CD4-positive, alpha-beta memory T cell (primary cell): ENCODE data around the gene ZFPM1. TPM values are rescaled to one million over a fixed set of nuclear protein-coding genes. Genes with fewer than 3 reads are reported as not detected.

Experiments
- CTCF ChIA-PET: fragments of 350-600 bp; sonication (Branson Sonifier 250); formaldehyde crosslinking; loops from one replicate; lab custom pipeline; 2021; ENCODE audit warnings: inconsistent platforms; ENCODE audit not compliant: partially characterized antibody; lab: Charles Lee
- POLR2A ChIA-PET: fragments of 350-600 bp; sonication (Branson Sonifier 250); formaldehyde crosslinking; loops from one replicate; lab custom pipeline; 2021; ENCODE audit not compliant: partially characterized antibody; lab: Charles Lee
- DNase-seq, 5 donors: peaks; one replicate each; pipeline versions ENCODE4 v3.0.0 to v3.0.0-alpha.2; 2020 to 2022; ENCODE audit warnings: mixed read lengths in 1 of 5
- H3K27ac ChIP-seq: one replicate; pipeline ENCODE4 v1.7.0; 2013; ENCODE audit warnings: low read depth, low read length
- H3K27me3 ChIP-seq: 2 replicates; pipeline ENCODE4 v1.7.0; 2013; ENCODE audit warnings: mild to moderate bottlenecking, low read length, moderate library complexity; ENCODE audit not compliant: insufficient read depth
- H3K36me3 ChIP-seq: 2 replicates; pipeline ENCODE4 v1.7.0; 2013; ENCODE audit warnings: mild to moderate bottlenecking, low read length, moderate library complexity; ENCODE audit not compliant: insufficient read depth
- H3K4me1 ChIP-seq: 2 replicates; pipeline ENCODE4 v1.7.0; 2013; ENCODE audit warnings: mild to moderate bottlenecking, low read length, moderate library complexity; ENCODE audit not compliant: insufficient read depth
- H3K4me3 ChIP-seq, 2 donors: one replicate each; pipeline ENCODE4 v1.7.0; 2013; ENCODE audit warnings: low read length in 2 of 2, mild to moderate bottlenecking in 1 of 2
- H3K9me3 ChIP-seq, 2 donors: one replicate each; pipeline ENCODE4 v1.7.0; 2013; ENCODE audit warnings: low read length in 2 of 2, control low read depth in 1 of 2; ENCODE audit not compliant: control insufficient read depth in 1 of 2
- H3K27ac Mint-ChIP-seq, 7 donors: one replicate each; pipeline ENCODE4 v1.8.0; 2020 to 2021; ENCODE audit warnings: mixed read lengths in 7 of 7, mild to moderate bottlenecking in 6 of 7, inconsistent platforms in 3 of 7, moderate library complexity in 3 of 7
- H3K27me3 Mint-ChIP-seq, 2 donors: one replicate each; pipeline ENCODE4 v1.8.0; 2020 to 2021; ENCODE audit warnings: mixed read lengths in 2 of 2
- H3K36me3 Mint-ChIP-seq, 2 donors: one replicate each; pipeline ENCODE4 v1.8.0; 2020 to 2021; ENCODE audit warnings: mixed read lengths in 2 of 2, inconsistent platforms in 1 of 2, mild to moderate bottlenecking in 1 of 2
- H3K4me1 Mint-ChIP-seq, 4 donors: one replicate each; pipeline ENCODE4 v1.8.0; 2020 to 2021; ENCODE audit warnings: mixed read lengths in 4 of 4, mild to moderate bottlenecking in 1 of 4
- H3K4me3 Mint-ChIP-seq, 8 donors: one replicate each; pipeline ENCODE4 v1.8.0; 2020 to 2021; ENCODE audit warnings: mixed read lengths in 8 of 8, mild to moderate bottlenecking in 7 of 8, moderate library complexity in 6 of 8, inconsistent platforms in 3 of 8
- H3K9me3 Mint-ChIP-seq, 8 donors: one replicate each; pipeline ENCODE4 v1.8.0; 2020 to 2021; ENCODE audit warnings: mixed read lengths in 8 of 8, mild to moderate bottlenecking in 5 of 8, inconsistent platforms in 3 of 8, moderate library complexity in 1 of 8
- intact Hi-C: fragments of 100-400 bp; cut with micrococcal nuclease; formaldehyde crosslinking; loops from one replicate; pipeline ENCODE4 v1.15.1; 2023
- polyA plus RNA-seq, 2 donors: library from polyadenylated mRNA; unstranded; fragments of 300-500 nt; fragmentation: Illumina TruSeq; gene quantifications; one replicate each; pipeline ENCODE4 v1.2.3, GENCODE V29; 2021
- total RNA-seq, 2 experiments: library from RNA; stranded (reverse); gene quantifications; one replicate each; pipeline ENCODE4 v1.2.3, GENCODE V29; 2021

The ZFPM1 gene
- total and polyA plus RNA-seq, 4 experiments from 2014 or later = 0.07 to 20.5 (median 9.7) TPM

DNA sequence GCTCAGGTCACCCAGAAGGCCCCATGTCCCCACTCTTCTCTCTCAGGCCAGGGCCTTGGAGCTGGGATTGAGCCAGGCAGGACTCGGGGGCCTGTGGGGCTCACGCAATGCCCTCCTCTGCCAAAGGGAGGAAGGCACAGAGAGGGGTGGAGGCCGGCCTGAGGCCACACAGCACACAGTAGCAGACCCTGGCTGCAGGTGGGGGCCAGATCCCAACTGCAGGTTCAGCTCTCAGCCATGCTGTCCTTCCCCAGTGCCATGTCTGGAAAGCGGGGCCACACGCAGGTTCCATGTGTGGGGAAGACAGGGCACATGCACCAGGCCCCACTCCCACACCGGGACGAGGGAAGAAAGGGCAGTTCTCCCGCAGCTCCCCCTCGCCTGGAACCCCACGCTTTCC lies 33.3 kb upstream of the ZFPM1 start:
- Histone ChIP-seq H3K9me3 (no peaks in the 10 kb centered on the region), H3K4me1 (no peaks in the 10 kb centered on the region), H3K36me3 (no peaks in the 10 kb centered on the region), H3K27ac (no peak overlapping the region), H3K27me3 (no peaks in the 10 kb centered on the region), H3K4me3 (no peak overlapping the region)
- H3K36me3 Mint-ChIP-seq = no peaks in the 10 kb centered on the region
- ChIA-PET CTCF (no interaction called here), POLR2A (no interaction called here)
- H3K27me3 Mint-ChIP-seq = peaks cover 0 to 4% of the 10 kb centered on the region in 2 donors
- intact Hi-C loops = no loop called here
- H3K4me3 Mint-ChIP-seq = no peak overlapping the region
- no peaks in the 10 kb centered on the region for H3K9me3 Mint-ChIP-seq
- peak in 1 of 5 donors; percentile 24 for DNase-seq
- peaks cover 0 to 1% (median 0%) of the 10 kb centered on the region in 4 donors for H3K4me1 Mint-ChIP-seq
- no peak overlapping the region for H3K27ac Mint-ChIP-seq

DNA sequence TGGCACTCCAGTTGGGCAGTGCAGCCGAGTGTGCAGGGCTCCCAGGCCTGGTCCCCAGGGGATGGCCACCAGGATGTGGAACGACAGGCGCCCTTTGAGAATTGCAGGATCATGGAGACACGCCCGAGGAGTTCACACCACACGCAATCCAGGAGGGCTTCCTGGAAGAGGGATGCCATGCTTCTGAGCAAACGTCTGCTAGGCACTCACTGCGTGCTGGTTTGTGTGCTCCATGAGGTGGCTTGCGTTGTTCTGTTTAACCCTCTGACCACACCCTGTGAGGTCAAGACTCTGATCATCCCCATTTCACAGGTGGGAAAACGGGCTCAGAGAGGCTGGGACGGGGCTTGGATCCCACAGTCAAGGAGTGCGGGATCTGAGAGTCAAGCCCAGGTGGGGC lies 32.6 kb upstream of the ZFPM1 start:
- H3K9me3 ChIP-seq = no peaks in the 10 kb centered on the region
- DNase-seq = no peak
- ChIA-PET CTCF (no interaction called here), POLR2A (no interaction called here)
- Mint-ChIP-seq H3K9me3 (no peaks in the 10 kb centered on the region), H3K27me3 (peaks cover 0 to 4% of the 10 kb centered on the region in 2 donors), H3K4me3 (no peak overlapping the region), H3K36me3 (no peaks in the 10 kb centered on the region), H3K27ac (no peak overlapping the region), H3K4me1 (peaks cover 0 to 1% (median 0%) of the 10 kb centered on the region in 4 donors)
- H3K36me3 ChIP-seq = no peaks in the 10 kb centered on the region
- no peak overlapping the region for H3K4me3 ChIP-seq
- no peak overlapping the region for H3K27ac ChIP-seq
- no peaks in the 10 kb centered on the region for H3K4me1 ChIP-seq
- intact Hi-C loops = no loop called here
- H3K27me3 ChIP-seq = no peaks in the 10 kb centered on the region

DNA sequence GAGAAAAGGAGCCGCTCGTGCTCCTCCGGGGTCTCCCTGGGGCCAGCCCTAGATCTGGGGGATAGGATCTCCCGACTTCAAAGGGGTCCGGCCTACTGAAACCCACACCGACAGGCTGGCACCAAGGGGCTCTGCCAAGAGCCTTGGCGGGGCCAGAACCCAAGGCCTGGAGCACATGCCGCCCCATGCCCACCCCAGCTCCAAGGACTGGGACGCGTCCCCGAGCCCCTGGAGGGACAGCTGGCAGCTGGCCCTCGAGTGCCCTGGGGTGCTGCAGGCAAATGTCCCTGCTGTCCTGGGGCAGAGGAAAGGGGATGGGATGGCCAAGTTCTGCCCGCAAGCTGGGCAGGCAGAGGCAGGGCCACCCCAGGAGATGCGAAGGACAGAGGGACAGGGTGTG lies 31.8 kb upstream of the ZFPM1 start:
- H3K4me1 Mint-ChIP-seq = peaks cover 0 to 1% (median 0%) of the 10 kb centered on the region in 4 donors
- Histone ChIP-seq H3K4me1 (no peaks in the 10 kb centered on the region), H3K4me3 (no peak overlapping the region), H3K36me3 (no peaks in the 10 kb centered on the region), H3K27ac (no peak overlapping the region), H3K9me3 (no peaks in the 10 kb centered on the region), H3K27me3 (no peaks in the 10 kb centered on the region)
- intact Hi-C loops = no loop called here
- ChIA-PET POLR2A (no interaction called here), CTCF (no interaction called here)
- H3K27me3 Mint-ChIP-seq = peaks cover 0 to 4% of the 10 kb centered on the region in 2 donors
- no peak overlapping the region for H3K4me3 Mint-ChIP-seq
- no peak overlapping the region for H3K27ac Mint-ChIP-seq
- no peaks in the 10 kb centered on the region for H3K9me3 Mint-ChIP-seq
- no peak for DNase-seq
- H3K36me3 Mint-ChIP-seq = no peaks in the 10 kb centered on the region

DNA sequence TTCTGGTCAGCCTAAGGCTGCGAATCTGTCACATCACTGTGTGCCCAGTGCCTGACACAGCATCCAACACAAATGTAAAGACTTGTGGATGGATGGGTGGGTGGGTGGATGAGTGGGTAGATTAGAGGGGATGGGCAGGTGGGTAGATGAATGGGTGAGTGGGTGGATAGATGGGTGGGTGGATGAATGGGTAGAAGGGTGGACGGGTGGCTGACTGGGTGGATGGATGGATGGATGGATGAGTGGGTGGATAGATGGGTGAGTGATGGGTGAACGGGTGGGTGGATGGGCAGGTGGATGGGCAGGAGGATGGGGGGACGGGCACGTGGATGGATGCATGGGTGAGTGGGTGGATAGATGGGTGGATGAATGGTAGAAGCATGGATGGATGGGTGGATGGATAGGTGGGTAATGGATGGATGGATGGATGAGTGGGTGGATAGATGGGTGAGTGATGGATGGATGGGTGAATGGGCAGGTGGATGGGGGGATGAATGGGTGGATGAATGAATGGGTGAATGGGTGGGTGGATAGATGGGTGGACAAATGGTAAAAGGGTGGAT lies 31.1 kb upstream of the ZFPM1 start:
- intact Hi-C loops = no loop called here
- ChIA-PET POLR2A (no interaction called here), CTCF (no interaction called here)
- peaks cover 0 to 1% (median 0%) of the 10 kb centered on the region in 4 donors for H3K4me1 Mint-ChIP-seq
- no peak overlapping the region for H3K27ac ChIP-seq
- no peak for DNase-seq
- no peak overlapping the region for H3K4me3 ChIP-seq
- H3K36me3 Mint-ChIP-seq = no peaks in the 10 kb centered on the region
- H3K9me3 Mint-ChIP-seq = no peaks in the 10 kb centered on the region
- peaks cover 0 to 4% of the 10 kb centered on the region in 2 donors for H3K27me3 Mint-ChIP-seq
- no peaks in the 10 kb centered on the region for H3K36me3 ChIP-seq
- H3K27me3 ChIP-seq = no peaks in the 10 kb centered on the region
- no peaks in the 10 kb centered on the region for H3K9me3 ChIP-seq
- no peak overlapping the region for H3K4me3 Mint-ChIP-seq
- no peaks in the 10 kb centered on the region for H3K4me1 ChIP-seq
- no peak overlapping the region for H3K27ac Mint-ChIP-seq

DNA sequence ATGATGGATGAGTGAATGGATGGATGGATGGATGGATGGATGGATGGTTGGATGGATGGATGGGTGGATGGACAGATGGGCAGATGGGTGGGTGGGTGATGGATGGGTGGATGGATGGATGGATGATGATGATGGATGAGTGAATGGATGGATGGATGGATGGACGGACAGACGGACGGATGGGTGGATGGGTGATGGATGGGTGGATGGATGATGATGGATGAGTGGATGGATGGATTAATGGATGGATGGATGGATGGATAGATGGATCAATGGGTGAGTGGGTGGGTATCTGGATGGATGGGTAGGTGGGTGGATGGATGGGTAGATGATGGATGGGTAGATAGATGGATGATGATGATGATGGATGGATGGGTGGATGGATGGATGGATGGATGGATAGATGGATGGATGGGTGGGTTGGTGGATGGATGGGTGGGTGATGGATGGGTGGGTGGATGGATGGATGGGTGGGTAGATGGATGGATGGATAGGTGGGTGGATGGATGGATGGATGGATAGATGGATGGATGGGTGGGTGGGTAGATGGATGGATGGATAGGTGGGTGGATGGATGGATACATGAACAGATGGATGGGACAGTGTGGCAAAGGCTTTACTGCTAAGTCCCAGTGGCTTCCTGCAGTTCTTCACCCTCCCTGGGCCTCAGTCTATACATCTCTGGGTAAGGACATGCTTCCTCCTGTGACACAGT lies 30.2 kb upstream of the ZFPM1 start:
- Mint-ChIP-seq H3K27ac (no peak overlapping the region), H3K4me3 (no peak overlapping the region), H3K4me1 (peaks cover 0 to 1% (median 0%) of the 10 kb centered on the region in 4 donors), H3K27me3 (peaks cover 0 to 4% of the 10 kb centered on the region in 2 donors), H3K9me3 (no peaks in the 10 kb centered on the region), H3K36me3 (no peaks in the 10 kb centered on the region)
- H3K4me1 ChIP-seq = no peaks in the 10 kb centered on the region
- no peak overlapping the region for H3K27ac ChIP-seq
- intact Hi-C loops = no loop called here
- no peaks in the 10 kb centered on the region for H3K27me3 ChIP-seq
- H3K4me3 ChIP-seq = no peak overlapping the region
- H3K9me3 ChIP-seq = no peaks in the 10 kb centered on the region
- POLR2A ChIA-PET = no interaction called here
- H3K36me3 ChIP-seq = no peaks in the 10 kb centered on the region
- CTCF ChIA-PET = no interaction called here
- no peak for DNase-seq

DNA sequence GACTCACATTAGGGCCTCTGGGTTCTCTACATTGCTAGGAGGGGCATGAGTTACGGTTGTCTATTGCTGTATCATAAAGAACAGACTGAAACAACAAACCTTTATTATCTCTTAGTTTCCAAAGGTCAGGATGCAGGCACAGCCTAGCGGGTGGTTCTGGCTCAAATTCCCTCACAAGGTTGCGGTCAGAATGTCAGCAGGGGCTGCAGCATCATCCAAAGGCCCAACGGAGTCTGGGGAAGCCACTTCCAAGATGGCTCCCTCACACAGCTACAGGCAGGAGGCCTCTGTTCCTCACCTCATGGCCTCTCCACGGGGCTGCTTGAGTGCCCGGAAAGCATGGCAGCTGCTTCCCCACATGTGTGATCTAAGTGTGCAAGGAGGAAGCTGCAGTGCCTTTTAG lies 29.6 kb upstream of the ZFPM1 start:
- Mint-ChIP-seq H3K9me3 (no peaks in the 10 kb centered on the region), H3K4me3 (no peak overlapping the region), H3K36me3 (no peaks in the 10 kb centered on the region), H3K27me3 (peaks cover 0 to 4% of the 10 kb centered on the region in 2 donors), H3K27ac (no peak overlapping the region), H3K4me1 (peaks cover 0 to 1% (median 0%) of the 10 kb centered on the region in 4 donors)
- H3K4me1 ChIP-seq = no peaks in the 10 kb centered on the region
- ChIA-PET POLR2A (no interaction called here), CTCF (no interaction called here)
- H3K36me3 ChIP-seq = no peaks in the 10 kb centered on the region
- no peak overlapping the region for H3K4me3 ChIP-seq
- no peak overlapping the region for H3K27ac ChIP-seq
- no peak for DNase-seq
- H3K9me3 ChIP-seq = no peaks in the 10 kb centered on the region
- intact Hi-C loops = no loop called here
- no peaks in the 10 kb centered on the region for H3K27me3 ChIP-seq

DNA sequence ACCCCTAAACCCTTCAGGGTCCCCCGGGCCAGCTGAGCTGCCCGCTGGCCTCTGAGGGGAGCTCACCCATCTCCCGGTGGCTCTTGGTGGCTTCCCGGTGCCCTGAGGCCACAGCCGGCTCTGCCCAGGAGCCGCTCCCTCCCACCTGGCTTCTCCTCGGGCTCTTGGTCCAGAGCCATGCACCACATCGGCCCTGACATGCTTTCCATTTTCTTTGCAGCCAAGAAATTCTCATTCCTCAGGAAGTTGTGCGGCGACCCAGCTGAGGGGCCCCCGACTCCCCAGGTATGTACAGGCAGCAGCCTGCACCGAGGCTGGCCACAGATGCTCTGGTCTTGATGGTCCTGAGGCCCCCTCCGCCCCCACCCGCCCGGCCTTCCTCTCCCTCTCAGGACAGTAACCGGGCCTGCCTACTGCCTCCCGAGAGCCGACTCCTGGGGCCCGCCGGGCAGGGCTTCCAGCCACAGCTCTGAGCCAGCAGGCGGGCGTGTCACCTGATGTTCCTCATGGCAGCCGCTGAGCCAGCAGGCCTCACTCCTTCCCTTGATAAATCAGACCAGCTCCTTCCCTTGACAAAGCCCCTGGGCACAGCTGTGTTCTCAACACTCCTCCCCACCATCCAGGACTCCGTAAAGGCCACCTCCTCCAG lies 28.4 kb upstream of the ZFPM1 start:
- Histone ChIP-seq H3K4me3 (no peak overlapping the region), H3K27ac (no peak overlapping the region), H3K27me3 (no peaks in the 10 kb centered on the region), H3K9me3 (no peaks in the 10 kb centered on the region), H3K36me3 (no peaks in the 10 kb centered on the region), H3K4me1 (peaks cover 1% of the 10 kb centered on the region)
- H3K36me3 Mint-ChIP-seq = no peaks in the 10 kb centered on the region
- no peaks in the 10 kb centered on the region for H3K9me3 Mint-ChIP-seq
- H3K27ac Mint-ChIP-seq = no peak overlapping the region
- no peak for DNase-seq
- peaks cover 0 to 1% (median under 1%) of the 10 kb centered on the region in 4 donors for H3K4me1 Mint-ChIP-seq
- ChIA-PET CTCF (no interaction called here), POLR2A (no interaction called here)
- no peaks in the 10 kb centered on the region for H3K27me3 Mint-ChIP-seq
- H3K4me3 Mint-ChIP-seq = no peak overlapping the region
- intact Hi-C loops = no loop called here
